COLO668 (cell line): ENCODE measurements around the gene WSB1.

Experiments used
- DNase-seq: peaks from one replicate; lab custom pipeline; 2025; ENCODE audit not compliant: unreplicated experiment; lab: John Stamatoyannopoulos, UW

WSB1 gene

DNA sequence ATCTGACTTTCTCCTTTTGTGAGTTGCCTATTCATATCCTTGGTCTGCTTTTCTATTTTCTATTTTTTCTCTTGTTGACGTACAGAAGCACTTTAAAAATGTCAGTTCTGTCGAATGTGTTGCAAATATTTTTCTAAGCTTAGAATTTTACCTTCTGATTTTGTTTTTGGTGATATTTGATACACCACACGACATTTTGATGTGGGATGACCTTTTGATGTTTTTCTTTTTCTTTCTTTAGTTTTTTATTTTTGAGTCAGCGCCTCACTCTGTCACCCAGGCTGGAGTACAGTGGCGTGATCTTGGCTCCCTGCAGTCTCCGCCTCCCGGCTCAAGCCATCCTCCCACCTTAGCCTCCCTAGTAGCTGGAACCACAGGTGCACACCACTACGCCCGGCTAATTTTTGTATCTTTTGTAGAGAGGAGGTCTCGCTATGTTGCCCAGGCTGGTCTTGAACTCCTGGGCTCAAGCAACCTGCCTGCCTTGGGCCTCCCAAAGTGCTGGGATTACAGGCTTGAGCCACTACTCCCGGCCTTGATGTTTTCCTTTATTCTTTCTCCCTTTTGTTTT, 39.6 kb downstream of the WSB1 start:
- DNase-seq = no peak

DNA sequence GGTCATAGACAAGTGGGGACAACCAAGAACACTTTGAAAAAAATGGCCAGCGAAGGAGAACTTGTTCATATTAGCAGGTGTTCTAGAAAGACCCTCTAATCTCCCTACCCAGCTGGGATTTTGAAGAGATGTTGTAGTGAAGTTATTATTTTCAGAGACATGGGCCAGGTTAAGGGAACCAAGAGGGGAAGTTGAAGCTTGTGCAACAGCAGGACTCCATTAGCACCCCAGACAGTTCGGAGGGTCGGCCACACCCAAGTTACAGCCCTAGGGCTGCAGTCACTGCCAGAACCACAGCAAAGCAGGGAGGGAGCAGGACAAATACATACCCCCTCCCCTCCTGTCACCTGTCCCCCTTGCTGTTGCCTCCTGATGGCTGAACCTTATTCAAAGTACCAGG, 42.3 kb downstream of the WSB1 start:
- DNase-seq = no peak

DNA sequence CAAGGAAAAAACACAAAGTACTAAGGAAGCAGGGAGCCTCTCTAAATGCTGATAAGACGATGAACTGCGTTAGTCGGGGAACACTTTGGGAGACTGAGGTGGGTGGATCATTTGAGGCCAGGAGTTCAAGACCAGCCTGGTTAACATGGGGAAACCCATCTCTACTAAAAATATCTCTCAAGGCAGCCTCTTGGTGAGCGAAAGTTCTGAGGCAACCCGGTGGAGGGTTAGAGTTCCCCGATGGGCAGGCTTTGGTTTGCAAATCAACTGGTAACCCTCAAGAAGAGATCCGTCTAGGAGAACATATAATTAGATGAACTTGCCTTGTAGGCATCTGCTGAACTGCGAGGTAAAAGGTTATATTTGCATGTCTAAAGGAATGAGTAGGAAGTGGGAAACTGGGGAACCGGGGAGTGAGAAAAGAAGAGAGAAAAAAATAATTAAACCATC, 44.6 kb downstream of the WSB1 start:
- no peak for DNase-seq

GRCh38 chr17:27339198-27339835, 45.4 kb downstream of the WSB1 start:
- DNase-seq = no peak

DNA sequence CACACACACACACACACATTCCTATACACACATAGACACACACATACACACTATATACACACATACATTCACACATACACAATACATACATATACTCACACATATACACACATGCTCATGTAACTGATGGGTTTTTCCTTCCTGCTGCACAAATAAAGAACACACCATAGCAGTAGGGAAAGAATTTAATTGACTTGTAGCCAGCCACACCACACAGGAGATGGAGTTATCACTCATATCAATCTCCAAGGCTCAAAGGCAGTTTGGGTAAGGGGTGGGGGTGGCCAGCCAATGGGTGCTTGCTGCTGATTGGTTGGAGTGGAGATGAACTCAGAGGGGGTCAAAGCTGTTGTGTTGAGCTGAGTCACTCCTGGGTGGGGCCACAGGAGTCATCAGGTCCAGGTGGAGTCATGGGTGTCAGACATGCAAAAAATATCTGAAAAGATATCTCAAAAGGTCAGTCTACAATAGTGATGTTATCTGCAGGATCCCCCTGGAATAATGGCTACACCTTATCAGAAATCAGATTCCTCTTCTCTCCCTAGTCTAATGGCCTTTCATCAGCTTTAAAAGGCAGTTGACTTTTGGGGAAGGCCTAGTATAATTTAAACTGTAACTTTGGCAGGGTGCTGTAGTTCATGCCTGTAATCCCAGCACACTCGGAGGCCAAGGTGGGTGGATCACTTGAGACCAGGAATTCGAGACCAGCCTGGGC, 46.1 kb downstream of the WSB1 start:
- DNase-seq = no peak

DNA sequence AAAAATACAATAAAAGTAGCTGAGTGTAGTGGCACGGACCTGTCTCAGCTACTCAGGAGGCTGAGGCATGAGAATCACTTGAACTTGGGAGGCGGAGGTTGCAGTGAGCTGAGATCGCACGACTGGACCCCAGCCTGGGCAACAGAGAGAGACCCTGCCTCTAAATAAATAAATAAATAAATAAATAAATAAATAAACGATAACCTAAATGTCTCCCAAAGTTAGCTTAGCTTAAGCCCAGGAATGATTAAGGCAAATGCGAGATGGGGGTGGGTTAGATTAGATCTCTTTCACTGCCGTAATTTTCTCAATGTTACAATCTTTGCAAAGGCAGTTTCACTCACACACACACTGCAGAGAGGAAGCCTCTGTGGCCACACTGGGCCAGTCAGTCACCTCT, 46.7 kb downstream of the WSB1 start:
- no peak for DNase-seq

DNA sequence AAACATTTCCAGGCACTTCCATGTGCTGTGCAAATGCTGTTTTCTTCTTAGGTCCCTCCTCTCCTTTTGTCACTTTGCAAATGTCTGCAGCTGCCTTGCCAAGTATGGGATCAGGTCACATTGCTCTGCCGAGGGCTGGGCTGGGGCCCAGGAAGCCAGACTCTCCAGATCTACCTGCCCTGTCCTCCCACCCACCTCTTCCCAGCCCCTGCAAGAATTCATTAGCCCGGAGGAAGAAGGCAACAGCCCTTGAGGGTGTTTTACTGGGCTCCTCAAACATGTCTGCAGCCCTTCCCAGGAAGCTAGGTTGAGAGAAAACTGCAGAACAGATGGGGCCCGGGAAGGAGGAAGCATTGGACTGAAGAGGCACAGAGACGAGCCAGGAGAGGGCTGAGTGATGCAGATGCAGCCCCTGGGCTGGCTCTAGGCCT, 47.1 kb downstream of the WSB1 start:
- DNase-seq = no peak

GRCh38 chr17:27342059-27342458, 48.1 kb downstream of the WSB1 start:
- no peak for DNase-seq

DNA sequence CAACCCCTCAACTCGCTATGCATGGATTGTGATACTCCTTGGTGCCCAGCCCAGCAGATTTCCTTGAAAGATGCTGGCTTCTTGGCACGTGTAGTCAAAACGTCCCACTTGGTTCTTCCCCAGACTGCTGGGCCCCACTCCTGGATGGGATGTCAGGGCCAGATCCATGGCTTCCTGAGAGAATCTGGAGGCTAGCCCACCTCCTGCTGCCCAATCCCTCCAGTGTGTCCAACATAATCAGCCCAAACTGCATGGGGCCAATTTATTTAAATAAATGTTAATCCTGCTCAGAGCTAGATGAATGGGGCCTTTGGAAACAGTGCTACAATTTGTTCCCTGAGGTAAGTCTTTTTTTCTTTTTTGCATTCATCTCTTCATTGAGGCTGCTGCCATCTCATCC, 49.4 kb downstream of the WSB1 start:
- no peak for DNase-seq

DNA sequence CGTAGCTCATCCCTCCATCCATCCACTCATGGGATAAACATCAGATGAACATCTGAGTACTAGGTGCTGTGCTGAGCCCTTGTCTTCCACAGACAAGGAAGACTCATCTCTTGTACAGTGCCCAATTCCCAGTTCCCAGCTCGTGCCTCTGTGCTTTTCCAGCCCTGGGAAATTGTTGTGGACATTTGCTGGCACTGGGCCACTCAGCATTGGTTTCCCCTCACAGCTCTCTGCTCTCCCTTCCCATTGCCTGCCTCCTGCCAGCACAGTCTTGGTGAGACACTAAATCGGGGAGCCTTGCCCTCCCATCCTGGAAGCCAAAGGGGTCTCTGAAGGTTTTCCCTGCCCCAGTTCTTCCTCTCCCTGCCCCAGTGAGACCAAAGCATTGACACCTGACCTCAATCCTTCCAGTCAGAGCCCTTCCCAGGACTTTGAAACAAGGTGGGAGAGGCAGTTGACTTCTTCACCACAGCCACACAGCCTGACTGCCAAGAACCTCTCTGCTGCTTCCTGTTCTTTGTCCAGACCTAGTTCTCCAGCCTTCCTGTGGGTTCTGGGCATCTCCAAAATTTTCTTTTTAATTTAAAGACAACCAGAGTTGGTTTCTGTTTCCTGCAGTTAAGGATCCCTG, 50.2 kb downstream of the WSB1 start:
- DNase-seq = no peak

- no peak for DNase-seq
These were observed 51.4 kb downstream of the WSB1 start for GRCh38 chr17:27345141-27345904.

DNA sequence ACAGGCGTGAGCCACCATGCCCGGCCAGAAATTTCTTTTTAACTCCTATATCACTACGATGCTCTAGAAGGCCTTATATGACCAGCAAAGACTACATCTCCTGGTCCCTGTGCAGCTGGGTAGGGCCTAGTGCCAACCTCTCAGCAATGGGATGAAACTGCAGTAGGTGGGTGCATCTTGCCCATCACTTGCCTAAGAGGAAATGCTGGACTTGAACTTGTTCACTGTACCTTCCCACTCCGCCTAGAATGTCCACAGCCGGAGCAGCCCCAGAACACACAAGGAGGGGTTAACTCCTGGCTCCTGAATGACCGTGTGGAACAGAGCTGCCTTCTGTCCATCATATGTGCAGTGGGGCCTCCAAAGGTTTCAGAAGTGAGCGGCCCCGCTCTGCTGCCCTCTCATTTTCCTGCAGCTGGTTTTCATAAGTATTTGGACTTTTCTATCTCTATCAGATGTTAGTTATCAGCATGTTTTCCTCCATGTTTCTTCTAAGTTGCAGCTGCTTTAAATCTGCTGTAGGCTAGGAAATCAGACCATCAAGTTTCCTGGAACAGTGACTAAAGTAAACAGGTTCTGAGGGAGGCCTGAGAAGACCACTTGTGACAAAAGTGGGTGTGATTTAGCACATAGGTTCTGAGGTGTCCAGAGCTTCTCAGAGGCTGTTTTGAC, 52.5 kb downstream of the WSB1 start:
- DNase-seq = no peak

GRCh38 chr17:27348196-27348595, 54.3 kb downstream of the WSB1 start:
- DNase-seq = no peak

- DNase-seq = no peak
These were observed 55.7 kb downstream of the WSB1 start for GRCh38 chr17:27349540-27350021.

DNA sequence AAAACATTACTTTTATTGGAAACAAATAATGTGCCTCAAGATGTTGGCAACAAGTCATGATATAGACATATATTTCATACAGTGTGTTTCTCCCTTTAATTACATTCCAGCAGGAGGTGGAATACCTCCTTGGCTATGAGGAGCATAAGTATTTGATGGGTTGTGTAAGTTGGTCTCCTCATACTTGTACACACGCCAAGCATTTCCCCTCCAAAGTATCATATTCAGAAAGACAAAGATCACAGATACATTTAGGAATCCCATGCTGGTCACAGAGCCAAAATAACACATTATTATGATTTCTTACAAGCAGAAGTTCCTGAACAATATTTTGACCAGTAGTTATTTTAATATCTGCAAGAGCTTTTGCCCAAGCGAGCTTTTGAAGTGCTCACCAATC, 57.8 kb downstream of the WSB1 start:
- DNase-seq = no peak

DNA sequence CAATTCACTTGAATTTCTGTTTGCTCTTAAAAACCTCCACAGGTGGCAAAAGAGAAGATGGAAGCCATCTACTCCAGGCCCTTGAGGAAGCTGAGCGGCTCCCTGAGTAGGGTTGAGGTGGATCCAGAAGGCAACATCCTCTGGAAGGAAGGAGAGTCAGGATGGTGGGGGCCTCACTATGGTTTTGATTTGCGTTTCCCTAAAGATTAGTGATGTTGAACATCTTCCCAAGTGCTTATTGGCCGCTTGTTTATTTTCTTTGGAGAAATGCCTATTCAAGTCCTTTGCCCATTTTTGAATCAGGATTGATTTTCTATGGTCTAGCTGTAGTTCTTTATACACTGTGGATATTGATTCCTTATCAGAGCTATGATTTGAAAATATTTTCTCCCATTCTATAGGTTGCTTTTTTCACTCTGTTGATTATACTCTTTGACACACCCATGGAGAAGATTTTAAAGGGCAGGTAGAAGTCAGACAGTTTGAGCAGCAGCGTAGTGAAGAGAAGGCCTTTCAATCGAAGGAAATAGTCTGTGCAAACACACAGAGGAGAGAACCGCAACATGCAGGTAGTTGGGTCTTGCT, 58.6 kb downstream of the WSB1 start:
- no peak for DNase-seq

DNA sequence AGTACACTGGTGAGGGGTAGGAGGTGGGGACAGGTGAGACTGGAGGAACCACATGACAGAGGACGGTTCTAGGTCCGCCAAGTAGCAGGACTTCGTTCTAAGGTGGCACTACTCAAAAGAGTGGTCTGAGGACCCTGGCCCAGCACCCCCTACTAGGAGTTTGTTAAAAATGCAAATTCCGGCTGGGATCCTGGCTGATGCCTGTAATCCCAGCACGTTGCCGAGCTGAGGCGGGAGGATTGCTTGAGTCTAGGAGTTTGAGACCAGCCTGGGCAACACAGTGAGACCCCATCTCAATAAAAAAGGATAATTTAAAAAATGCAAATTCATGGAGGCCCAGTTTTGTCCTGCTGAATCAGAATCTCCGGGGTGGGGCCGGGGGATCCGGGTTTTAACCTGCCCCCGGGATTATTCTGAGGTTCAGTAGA, 59.1 kb downstream of the WSB1 start:
- no peak for DNase-seq

GRCh38 chr17:27353461-27354050, 59.6 kb downstream of the WSB1 start:
- DNase-seq = peak; percentile 90

- no peak for DNase-seq
These were observed 60.2 kb downstream of the WSB1 start for GRCh38 chr17:27354051-27354490.
